ENCODE results near the gene HGFAC.

Gene HGFAC

DNA sequence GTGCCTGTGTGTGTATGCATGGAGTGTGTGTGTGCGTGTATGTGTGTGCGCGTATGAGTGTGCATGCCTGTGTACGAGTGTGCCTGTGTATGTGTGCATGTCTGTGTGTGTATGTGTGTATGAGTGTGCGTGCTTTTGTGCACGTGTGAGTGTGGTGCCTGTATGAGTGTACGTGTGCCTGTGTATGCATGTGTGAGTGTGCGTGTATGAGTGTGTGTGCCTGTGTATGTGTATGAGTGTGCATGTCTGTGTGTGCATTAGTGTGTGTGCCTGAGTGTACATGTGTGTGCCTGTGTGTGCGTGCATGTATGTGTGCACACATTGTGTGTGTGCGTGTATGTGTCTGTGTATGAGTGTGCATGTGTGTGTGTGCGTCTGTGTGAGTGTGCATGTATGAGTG, 27.0 kb downstream of the HGFAC start:
- Histone ChIP-seq H3K27ac (no peak overlapping the region), H3K4me3 (no peak overlapping the region)
- DNase-seq (ENCODE audit: low spot score), result no peak
- TF ChIP-seq, protein P1, sequence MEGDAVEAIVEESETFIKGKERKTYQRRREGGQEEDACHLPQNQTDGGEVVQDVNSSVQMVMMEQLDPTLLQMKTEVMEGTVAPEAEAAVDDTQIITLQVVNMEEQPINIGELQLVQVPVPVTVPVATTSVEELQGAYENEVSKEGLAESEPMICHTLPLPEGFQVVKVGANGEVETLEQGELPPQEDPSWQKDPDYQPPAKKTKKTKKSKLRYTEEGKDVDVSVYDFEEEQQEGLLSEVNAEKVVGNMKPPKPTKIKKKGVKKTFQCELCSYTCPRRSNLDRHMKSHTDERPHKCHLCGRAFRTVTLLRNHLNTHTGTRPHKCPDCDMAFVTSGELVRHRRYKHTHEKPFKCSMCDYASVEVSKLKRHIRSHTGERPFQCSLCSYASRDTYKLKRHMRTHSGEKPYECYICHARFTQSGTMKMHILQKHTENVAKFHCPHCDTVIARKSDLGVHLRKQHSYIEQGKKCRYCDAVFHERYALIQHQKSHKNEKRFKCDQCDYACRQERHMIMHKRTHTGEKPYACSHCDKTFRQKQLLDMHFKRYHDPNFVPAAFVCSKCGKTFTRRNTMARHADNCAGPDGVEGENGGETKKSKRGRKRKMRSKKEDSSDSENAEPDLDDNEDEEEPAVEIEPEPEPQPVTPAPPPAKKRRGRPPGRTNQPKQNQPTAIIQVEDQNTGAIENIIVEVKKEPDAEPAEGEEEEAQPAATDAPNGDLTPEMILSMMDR (IDR thresholded peaks at IDR 0.05), result no peak

DNA sequence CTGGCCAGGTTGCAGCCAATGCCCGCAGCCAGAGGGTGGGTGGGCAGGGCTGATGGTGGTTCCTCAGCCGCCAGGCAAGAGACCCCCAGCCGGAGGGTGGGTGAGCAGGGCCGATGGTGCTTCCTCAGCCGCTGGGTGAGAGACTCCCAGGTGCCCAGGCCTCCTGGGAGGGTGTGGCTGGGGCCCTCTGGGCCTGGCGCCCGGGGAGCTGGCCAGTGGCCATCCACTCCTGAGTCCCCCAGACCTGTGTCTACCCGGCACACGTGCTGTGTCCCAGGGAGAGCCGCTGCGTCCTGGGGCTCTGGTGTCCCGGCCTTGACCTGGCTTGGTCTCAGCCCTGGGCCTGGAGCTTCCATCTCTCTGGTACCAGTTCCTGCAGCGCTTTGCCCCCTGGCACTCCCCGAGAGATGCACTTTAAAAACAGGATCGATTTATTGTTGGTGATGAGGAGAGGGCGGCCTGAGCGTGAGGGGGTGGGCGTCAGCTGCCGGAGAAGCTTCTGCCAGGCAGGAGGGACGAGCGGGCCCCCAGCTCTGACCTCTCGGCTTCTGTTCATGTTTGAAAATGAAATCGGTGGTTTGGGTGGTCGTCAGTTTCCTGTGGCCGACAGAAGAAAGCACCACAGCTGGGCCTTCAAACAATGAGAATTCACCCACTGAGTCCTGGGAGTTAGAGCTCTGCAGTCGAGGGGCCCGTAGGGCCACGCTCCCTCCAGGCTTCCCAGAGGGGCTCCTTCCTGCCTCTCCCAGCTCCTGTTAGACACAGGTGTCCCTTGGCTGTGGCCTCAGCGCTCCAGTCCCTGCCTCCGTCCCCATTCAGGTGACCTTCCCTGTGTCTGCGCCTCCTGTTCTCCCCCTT, 27.8 kb downstream of the HGFAC start:
- no peak for DNase-seq (ENCODE audit: low spot score)
- TF ChIP-seq, protein P1 (IDR thresholded peaks at IDR 0.05), result no peak
- Histone ChIP-seq H3K27ac (no peak overlapping the region), H3K4me3 (no peak overlapping the region)

DNA sequence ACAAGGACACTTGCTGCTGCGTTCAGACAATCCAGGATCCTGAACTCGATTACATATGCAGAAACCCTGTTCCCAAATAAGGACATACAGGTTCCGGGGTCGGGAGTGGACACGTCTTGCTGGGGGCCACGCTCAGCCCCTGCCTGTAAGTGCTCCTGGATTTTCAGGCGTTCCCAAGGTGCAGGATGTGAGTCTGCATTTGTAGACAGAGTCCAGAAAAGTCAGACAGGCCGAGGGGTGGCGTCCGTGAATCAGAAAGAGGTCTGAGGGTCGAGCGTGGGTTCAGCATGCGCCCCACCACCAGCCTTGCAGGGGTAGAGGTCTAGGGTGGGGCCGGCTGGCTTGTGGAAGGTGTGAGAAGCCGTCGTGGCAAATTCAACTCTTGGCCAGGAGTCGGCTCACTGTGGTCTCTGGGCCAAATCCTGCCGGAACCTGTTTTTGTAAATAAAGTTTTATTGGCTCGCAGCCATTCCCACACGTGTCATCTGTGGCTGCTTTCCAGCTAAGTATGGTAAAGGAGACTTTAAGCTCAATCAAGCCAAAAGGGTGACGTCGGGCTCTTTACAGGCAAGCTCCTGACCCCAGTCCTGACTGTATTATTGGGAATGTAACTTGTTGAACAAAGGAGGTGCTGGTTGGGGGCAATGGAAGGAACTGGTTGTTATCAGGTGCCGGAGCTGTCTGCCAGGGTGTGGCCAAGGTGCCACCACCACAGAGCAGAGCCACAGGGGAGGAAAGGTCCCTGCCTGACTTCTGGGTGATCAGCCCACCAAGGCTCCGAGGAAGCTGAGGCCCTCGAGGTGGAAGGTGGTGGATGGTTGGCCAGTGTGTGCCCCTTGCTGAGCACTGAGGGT, 28.7 kb downstream of the HGFAC start:
- no peak overlapping the region for H3K4me3 ChIP-seq
- DNase-seq (ENCODE audit: low spot score), result no peak
- no peak overlapping the region for H3K27ac ChIP-seq
- TF ChIP-seq, protein P1 (IDR thresholded peaks at IDR 0.05), result no peak

DNA sequence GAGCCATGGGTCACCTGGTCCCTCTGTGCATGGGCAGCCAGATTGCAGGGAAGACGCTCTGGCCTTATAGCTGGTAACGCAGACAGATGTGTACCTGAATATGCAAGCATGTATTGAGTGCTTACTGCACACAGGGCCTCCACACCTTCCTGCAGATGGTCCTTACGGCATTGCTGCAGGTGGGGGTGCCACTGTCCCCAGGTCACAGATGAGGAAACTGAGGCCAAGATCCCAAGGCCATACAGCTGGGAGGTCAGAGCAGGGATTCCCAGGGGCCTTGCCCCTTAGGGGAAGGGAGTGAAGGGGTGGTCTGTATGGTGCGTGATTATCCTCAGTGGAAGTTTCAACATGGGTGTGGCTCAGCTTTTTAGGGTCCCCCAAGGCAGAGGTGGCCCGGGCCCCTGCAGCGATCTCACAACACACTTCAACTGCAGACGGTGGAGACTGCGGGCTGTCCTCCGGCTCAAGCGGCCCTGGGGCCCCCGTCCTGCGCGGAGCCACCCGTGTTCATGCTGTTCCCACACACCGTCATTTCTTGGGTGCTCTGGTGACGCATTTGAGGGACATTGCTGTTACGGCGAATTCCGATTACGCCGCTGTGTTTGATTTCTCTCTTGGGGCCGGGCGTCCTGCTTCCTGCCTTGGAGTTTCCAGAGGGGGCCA, 29.5 kb downstream of the HGFAC start:
- DNase-seq (ENCODE audit: low spot score), result no peak
- H3K4me3 ChIP-seq, result no peak overlapping the region
- TF ChIP-seq, protein P1 (IDR thresholded peaks at IDR 0.05), result no peak
- H3K27ac ChIP-seq, result no peak overlapping the region

DNA sequence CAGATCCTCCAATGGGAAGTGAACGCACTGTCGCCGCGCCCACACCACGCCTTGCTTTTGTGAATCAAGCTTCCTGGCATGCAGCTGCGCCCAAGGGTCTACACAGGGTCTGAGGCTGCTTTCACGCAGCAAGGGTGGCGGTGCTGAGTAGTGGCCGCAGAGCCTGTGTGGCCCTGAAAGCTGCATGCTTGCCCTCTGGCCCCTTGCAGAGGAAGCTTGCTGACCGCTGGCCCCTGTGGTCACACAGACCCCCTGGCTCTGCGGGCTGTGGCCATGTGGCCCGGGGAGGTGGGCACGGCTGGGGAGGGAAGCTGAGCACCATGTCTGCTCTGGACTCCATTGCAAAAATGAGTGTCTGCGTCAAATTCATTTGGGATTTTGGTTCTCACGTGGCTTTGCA, 30.1 kb downstream of the HGFAC start:
- Histone ChIP-seq H3K27ac (no peak overlapping the region), H3K4me3 (no peak overlapping the region)
- DNase-seq (ENCODE audit: low spot score), result no peak
- TF ChIP-seq, protein P1 (IDR thresholded peaks at IDR 0.05), result no peak

DNA sequence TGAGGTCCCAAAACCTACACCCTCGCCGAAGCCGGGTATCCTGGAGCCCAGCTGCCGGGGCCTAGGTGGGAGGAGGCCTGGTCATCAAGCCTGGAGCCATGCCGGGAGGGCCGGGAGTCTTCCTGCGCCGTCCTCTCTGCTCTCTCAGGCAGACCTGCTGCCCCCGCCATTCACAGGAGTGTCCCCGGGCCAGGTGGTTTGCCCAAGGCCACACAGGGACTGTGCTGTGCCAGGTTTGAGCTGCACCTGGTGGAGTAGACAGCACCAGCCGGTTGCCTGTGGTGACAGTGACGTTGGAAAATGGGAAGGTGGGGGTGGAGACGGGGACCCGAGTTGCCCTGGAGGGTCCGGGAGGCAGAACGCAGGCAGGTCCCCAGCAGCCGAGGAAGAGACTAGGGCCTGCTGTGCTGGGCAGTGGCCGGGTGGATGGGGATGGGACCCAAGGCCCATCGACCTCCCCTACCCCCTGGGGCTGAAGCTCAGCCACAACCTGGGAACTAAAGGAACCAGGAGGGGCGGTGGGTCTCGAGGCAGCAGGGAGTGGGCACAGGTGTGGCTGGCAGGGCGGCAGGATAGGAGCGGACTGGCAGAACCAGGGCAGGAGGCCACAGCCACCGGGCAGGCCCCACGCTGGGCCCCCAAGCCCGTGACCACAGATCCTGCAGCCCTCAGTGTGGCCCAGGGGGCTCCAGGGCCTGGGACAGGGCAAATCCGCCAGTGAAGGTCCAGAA, 30.8 kb downstream of the HGFAC start:
- TF ChIP-seq, protein P1 (IDR thresholded peaks at IDR 0.05), result no peak
- Histone ChIP-seq H3K4me3 (no peak overlapping the region), H3K27ac (no peak overlapping the region)
- no peak for DNase-seq (ENCODE audit: low spot score)
